GM19025 (cell line): ENCODE data around the gene ZNF581.

ENCODE experiments used
- ATAC-seq: cut with Tn5 transposase; IDR thresholded peaks from one replicate; pipeline ENCODE4 v1.9.1; 2021; ENCODE audit warnings: mild to moderate bottlenecking, low read depth, moderate library complexity; ENCODE audit not compliant: unreplicated experiment

Gene ZNF581

DNA sequence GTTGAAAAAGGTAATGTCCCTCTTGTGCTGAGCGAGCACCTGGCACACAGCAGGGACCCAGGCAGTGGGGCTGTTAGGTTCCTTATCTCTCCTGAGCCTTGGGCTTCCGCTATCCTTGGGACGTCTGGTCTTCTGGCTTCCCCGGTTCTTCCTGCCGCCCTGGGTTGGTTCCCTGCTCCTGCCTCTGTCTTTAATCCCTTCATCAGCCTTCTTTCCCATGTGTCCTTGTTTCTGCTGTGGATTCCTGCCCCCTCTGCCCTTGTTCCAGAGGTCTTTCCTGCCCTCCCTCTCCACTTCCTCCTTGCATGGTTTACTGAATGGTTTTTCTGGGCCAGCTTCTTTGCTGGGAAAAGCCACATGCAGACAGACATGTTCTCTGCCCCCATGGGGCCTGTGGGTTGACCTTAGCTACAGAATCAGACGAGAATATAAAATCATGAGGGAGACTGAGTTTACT, 34.2 kb downstream of the ZNF581 start:
- no peak for ATAC-seq

DNA sequence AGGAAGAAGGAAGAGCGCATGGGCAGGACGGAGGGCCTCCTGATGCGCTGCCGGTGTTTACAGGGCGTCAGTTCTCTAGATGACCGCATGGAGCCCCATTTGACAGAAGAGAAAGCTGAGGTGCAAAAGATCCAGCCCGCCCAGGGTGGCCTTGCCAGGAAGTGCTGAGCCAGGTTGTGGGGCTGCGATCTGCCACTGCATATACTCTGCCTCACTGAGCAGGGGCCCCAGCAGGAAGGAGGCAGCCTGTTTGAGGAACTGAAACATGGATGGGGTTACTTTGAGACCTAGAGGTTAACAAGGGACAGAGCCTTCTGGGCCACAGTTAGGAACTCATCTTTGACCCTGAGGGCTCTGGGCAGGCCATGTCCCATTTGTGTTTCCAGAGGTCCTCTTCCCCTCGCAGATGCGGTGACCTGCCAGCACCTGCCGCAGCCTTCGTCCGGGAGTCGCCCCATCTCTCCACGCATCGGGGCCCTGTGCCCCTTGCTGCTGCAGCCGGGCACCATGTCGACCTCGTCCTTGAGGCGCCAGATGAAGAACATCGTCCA, 34.7 kb downstream of the ZNF581 start:
- peak; percentile 61 for ATAC-seq

GRCh38 chr19:55679343-55680257, 36.2 kb downstream of the ZNF581 start:
- no peak for ATAC-seq

GRCh38 chr19:55680339-55681130, 37.1 kb downstream of the ZNF581 start:
- ATAC-seq = no peak

DNA sequence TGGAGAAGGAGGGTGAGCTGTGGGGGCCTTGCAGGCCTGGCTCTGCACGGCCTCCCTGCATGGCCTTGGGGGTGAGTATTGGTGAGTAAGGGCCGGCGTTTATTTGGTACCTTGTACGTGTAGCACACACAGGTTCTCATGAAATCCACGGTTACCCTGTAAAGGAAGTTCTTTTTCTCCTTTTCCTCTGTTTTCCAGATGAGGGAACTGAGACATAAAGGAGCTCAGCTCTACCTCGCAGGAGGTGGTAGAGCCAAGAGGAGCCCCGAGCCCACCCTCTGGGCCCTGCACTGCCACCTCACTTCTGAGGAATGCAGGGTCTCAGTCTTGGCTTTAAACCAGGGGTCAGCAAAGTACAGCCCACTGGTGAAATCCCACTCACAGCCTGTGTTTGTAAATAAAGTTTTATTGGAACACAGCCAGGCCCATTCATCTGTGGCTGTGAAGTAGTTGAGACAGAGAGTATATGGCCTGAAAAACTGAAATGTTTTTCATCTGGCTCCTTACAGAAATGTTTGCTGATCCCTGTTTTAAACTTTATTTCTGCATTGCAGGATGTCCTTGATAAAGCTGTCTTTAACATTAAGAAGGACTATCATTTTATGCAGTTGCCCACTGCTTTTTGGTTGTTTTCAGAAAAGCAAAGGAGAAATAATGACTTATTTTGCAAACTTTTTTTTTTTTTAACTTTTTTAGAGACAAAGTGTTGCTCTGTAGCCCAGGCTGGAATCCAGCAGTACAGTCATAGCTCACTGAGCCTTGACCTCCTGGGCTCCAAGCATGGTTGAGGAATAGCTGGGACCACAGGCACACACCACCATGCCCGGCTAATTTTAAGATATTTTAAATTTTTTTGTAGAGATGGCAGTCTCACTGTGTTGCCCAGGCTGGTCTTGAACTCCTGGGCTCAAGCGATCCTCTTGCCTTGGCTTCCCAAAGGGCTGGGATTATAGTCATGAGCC, 38.0 kb downstream of the ZNF581 start:
- no peak for ATAC-seq

DNA sequence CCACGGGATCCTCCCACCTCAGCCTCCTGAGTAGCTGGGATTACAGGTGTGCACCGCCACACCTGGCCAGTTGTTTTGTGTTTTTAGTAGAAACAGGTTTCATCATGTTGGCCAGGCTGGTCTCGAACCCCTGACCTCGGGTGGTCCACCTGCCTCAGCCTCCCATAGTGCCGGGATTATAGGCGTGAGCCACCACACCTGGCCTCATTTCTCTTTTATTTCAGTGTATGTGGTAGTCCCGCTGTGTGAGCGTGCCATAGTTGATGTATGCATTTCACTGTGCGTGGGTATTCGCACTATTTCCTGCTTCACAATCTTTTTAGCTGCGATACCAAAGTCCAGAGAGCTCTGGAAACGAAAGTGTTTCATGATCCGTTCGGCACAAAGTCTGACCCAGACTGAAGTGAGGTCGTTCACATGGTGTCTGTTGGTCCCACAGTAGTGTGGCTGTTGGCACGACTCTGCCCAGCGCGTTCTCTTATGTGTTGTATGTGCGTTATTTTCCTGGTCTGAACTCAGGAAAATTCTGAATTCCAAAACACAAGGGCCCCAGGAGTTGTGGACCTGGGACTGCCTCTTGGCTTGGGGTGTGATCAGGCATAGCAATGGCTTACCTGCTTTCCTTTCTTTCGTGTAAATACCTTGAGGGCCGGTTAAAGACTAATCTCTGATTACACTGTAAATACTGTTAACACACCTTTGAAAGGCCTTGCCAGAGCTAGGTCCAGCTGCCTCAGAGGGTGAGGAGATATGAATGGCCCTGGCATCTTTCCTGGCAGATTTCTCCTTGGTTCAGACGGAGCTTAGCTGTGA, 40.2 kb downstream of the ZNF581 start:
- ATAC-seq = no peak

DNA sequence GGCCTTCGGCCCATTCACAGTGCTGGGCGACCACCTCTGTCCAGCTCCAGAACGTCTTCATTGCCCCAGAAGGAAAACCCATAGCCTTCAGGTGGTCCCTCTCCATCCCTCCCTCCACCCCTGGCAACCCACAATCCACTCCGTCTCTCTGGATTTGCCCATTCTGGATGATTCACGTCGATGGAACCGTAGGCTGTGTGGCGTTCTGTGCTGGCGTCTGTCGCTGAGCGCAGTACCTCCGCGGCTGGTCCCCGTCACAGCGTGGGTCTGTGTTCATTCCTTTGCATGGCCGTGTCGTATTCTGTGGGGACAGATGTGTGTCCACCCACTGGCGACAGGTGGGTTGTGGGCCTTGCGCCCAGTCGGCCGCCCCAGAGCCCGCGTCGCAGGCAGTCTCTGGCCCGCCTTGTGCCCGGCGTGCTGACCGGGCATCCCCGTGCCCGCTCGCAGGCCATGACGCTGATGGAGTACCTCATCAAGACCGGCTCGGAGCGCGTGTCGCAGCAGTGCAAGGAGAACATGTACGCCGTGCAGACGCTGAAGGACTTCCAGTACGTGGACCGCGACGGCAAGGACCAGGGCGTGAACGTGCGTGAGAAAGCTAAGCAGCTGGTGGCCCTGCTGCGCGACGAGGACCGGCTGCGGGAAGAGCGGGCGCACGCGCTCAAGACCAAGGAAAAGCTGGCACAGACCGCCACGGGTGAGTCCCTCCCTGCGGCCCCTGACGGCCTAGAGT, 41.7 kb downstream of the ZNF581 start:
- no peak for ATAC-seq

DNA sequence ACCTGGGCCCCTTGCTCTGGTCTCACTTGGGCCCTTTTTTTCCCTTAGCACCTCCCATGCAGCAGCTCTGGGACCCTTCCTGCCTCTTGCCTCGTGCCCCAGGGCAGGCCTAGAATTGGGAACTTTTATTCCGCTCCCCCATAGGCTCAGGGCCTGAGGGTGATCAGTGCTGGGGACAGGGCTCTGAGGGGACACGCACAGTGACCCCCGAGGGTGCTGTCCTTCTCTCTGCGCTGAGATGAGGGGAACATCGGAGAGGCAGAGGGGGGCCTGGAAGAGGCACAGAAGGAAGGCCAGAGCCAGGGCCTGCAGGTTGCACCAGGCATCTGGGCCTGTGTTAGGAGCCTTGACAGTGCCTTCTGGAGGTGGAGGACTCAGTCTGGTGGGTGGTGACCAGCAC, 42.3 kb downstream of the ZNF581 start:
- ATAC-seq = no peak

GRCh38 chr19:55686311-55687050, 43.0 kb downstream of the ZNF581 start:
- no peak for ATAC-seq

- ATAC-seq = no peak
Observed at GRCh38 chr19:55687281-55688201, 44.1 kb downstream of the ZNF581 start.

- ATAC-seq = no peak
Observed at GRCh38 chr19:55688422-55689218, 45.2 kb downstream of the ZNF581 start.

DNA sequence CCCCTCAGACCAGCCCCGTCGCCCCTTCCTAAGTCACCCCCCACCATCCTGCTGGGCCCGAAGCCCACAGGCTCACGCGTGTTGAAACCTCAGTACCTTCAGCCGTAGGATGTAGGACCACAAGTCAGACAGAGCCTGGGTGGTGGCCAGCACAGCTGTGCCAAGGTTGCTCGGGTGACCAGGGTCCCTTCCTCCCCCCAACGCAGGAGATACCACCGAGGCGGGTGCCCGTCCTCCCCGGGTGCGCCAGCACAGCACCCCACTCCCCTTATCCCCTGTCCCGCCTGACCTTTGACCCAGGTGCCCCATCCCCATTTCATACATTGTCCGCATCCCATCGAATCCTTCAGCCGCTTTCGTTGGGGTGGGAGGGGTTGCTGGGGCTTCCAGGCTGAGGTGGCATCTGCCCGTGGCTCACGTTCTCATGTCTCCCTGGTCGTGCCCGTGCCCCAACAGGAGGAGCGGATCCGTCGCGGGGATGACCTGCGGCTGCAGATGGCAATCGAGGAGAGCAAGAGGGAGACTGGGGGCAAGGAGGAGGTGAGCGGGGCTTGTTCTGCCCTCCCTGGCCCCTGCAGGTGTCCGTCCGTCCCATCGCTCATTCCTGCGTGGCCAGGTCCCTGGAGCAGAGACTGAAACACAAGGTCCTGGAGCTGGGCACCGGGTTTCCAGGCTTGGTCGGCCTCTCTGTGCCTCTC, 46.1 kb downstream of the ZNF581 start:
- ATAC-seq = no peak

DNA sequence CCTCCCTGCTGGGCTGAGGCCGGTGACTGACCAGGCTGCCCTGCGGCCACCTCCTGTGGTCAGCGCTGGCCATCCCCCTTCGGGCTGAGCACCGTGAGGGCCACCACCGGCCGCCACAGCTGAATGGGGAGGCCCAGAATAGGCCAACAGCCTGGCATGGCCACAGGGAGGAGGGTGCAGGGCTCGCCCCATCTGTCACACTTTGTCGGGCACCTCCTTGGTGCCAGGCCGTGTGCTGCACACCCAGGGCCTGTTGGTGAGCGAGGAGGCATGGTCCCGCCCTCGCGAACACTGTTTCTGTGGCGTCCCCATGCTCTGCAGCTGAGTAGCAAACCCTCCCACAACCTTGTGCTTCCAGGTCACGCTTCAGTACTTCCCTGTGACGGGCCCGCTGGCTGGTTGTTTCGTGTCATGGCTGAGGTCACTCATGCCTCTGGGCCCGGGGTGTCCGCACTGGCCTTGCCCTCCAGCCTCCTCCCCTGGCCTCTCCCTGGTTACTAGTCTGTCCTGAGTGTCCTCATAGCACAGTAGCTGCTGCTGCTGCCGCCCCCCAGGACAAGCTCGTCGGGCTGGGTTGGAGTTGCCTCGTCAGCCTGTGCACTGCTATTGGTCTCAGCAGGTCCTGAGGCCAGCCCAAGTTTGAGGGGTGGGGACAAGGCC, 46.8 kb downstream of the ZNF581 start:
- no peak for ATAC-seq

DNA sequence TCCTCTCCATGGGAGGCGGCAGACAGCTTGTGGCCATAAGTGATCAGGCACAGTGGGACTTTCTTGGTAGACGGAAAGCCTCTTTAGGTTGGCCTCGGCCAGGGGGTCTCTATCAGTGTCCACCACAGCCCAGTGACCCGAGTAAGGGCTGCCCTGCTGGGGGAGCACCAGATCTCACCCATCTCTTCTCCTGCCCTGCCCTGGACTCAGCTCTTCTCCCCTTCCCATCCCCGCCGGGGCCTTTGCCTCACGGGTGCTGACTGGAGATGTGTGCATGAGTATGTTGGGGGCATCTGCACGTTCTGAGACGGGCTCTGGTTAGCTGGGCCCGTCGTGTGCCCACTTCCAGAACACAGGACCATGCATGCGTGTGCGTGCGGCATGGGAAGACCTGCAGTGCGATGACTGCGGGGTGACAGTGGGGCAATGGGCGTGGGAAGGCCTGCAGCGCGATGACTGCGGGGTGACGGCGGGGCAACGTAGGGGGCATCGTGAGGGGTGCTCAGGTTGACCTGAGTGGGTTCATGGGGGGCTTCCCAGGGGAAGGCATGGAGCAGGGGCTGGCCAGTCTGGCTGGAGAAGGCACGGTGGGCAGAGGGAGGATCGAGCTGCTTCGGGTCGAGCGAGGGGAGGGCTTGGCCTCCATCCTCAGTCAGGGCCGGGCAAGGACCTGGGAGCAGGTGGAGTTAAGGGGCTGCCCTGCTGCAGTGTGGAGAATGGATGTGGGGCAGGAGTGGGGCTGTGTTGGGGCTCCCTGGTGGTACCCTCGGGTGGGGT, 47.5 kb downstream of the ZNF581 start:
- ATAC-seq = no peak
